ENCODE data around the gene SOX11.

Gene SOX11

GRCh38 chr2:5697562-5697961 lies 5.4 kb downstream of the SOX11 start:
- Histone ChIP-seq H3K9me3 (no peaks in the 10 kb centered on the region), H3K4me3 (ENCODE audit: low read depth in 1 of 2, low read length in 1 of 2) (no peak overlapping the region), H3K27ac (no peak overlapping the region), H3K36me3 (no peaks in the 10 kb centered on the region), H3K27me3 (peaks cover 86% of the 10 kb centered on the region), H3K4me1 (ENCODE audit: control insufficient read depth in 1 of 2, insufficient read depth in 1 of 2, low read depth in 1 of 2, low read length in 1 of 2) (no peaks in the 10 kb centered on the region)
- TF ChIP-seq, protein P1, sequence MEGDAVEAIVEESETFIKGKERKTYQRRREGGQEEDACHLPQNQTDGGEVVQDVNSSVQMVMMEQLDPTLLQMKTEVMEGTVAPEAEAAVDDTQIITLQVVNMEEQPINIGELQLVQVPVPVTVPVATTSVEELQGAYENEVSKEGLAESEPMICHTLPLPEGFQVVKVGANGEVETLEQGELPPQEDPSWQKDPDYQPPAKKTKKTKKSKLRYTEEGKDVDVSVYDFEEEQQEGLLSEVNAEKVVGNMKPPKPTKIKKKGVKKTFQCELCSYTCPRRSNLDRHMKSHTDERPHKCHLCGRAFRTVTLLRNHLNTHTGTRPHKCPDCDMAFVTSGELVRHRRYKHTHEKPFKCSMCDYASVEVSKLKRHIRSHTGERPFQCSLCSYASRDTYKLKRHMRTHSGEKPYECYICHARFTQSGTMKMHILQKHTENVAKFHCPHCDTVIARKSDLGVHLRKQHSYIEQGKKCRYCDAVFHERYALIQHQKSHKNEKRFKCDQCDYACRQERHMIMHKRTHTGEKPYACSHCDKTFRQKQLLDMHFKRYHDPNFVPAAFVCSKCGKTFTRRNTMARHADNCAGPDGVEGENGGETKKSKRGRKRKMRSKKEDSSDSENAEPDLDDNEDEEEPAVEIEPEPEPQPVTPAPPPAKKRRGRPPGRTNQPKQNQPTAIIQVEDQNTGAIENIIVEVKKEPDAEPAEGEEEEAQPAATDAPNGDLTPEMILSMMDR (IDR thresholded peaks at IDR 0.05) = no peak

DNA sequence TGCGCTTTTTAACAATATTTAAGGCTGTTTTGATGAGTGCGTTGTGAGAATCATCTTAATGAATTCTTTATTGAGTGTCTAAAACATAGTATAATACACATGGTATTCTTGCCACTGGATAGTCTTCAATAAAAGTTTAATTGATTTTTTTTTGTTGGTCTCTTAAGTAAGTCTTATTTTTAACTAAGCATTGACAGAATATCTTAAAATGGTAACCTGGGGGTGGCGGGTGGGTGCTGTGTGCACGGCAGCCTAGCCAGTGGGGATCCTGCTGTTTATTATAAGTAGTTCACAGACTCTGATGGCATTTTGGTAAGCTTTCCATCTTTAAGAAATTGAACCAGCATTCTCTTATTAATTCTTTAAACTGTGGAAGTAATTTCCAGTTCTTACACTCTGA lies 6.0 kb downstream of the SOX11 start:
- H3K27me3 ChIP-seq = peaks cover 85% of the 10 kb centered on the region
- TF ChIP-seq, protein P1 (IDR thresholded peaks at IDR 0.05) = no peak
- no peaks in the 10 kb centered on the region for H3K36me3 ChIP-seq
- H3K9me3 ChIP-seq = no peaks in the 10 kb centered on the region
- H3K4me1 ChIP-seq (ENCODE audit: control insufficient read depth in 1 of 2, insufficient read depth in 1 of 2, low read depth in 1 of 2, low read length in 1 of 2) = no peaks in the 10 kb centered on the region
- no peak overlapping the region for H3K4me3 ChIP-seq (ENCODE audit: low read depth in 1 of 2, low read length in 1 of 2)
- no peak overlapping the region for H3K27ac ChIP-seq

- TF ChIP-seq, protein P1 (IDR thresholded peaks at IDR 0.05) = no peak
- Histone ChIP-seq H3K4me3 (ENCODE audit: low read depth in 1 of 2, low read length in 1 of 2) (no peak overlapping the region), H3K9me3 (no peaks in the 10 kb centered on the region), H3K36me3 (no peaks in the 10 kb centered on the region), H3K4me1 (ENCODE audit: control insufficient read depth in 1 of 2, insufficient read depth in 1 of 2, low read depth in 1 of 2, low read length in 1 of 2) (no peaks in the 10 kb centered on the region), H3K27me3 (peaks cover 68% of the 10 kb centered on the region), H3K27ac (no peak overlapping the region)
Observed at GRCh38 chr2:5699963-5700362, 7.8 kb downstream of the SOX11 start.

DNA sequence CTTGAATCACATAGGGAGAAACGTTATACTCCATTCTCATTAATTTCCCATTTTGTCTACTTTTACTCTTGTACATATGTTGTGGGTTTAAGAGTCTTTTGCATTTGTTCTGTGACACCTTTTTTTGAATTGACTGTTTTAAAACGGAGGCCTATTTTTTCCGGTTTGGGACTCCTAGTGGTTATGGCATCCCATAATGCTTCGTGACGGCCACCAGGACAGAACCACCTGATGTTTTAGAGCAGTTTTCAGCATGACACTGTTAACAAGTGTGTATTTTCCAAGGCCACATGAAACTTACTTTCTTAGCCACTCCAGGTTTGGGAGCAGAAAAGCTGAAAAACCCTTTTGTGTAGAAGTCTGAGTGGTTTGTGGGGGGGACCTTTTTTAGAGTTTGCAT lies 8.4 kb downstream of the SOX11 start:
- H3K36me3 ChIP-seq = no peaks in the 10 kb centered on the region
- H3K9me3 ChIP-seq = no peaks in the 10 kb centered on the region
- no peak overlapping the region for H3K27ac ChIP-seq
- no peaks in the 10 kb centered on the region for H3K4me1 ChIP-seq (ENCODE audit: control insufficient read depth in 1 of 2, insufficient read depth in 1 of 2, low read depth in 1 of 2, low read length in 1 of 2)
- H3K4me3 ChIP-seq (ENCODE audit: low read depth in 1 of 2, low read length in 1 of 2) = no peak overlapping the region
- peaks cover 62% of the 10 kb centered on the region for H3K27me3 ChIP-seq
- TF ChIP-seq, protein P1 (IDR thresholded peaks at IDR 0.05) = no peak

DNA sequence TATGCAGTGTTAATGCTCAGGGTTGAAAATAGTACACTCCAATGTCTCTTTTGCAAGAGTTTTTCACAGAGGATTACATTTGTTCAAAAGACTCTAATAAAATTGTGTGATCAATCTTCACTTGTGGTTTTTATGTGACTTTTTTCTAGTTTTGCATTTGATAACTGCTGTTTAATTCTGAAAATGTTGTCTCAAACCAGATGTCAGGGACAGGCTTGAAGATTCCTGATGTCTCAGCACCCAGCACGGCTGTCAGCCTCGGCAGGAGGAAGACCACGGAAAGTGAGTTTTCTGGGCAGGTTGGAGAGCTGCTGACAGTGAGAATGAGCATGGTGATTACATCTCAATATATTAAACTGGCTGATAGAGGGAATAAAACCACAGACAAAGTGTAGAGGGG lies 9.1 kb downstream of the SOX11 start:
- TF ChIP-seq, protein P1 (IDR thresholded peaks at IDR 0.05) = no peak
- no peaks in the 10 kb centered on the region for H3K9me3 ChIP-seq
- H3K27ac ChIP-seq = no peak overlapping the region
- H3K4me1 ChIP-seq (ENCODE audit: control insufficient read depth in 1 of 2, insufficient read depth in 1 of 2, low read depth in 1 of 2, low read length in 1 of 2) = no peaks in the 10 kb centered on the region
- peaks cover 55% of the 10 kb centered on the region for H3K27me3 ChIP-seq
- no peaks in the 10 kb centered on the region for H3K36me3 ChIP-seq
- no peak overlapping the region for H3K4me3 ChIP-seq (ENCODE audit: low read depth in 1 of 2, low read length in 1 of 2)

GRCh38 chr2:5703166-5703565 lies 11.0 kb downstream of the SOX11 start:
- H3K36me3 ChIP-seq = no peaks in the 10 kb centered on the region
- H3K27ac ChIP-seq = no peak overlapping the region
- H3K9me3 ChIP-seq = no peaks in the 10 kb centered on the region
- TF ChIP-seq, protein P1 (IDR thresholded peaks at IDR 0.05) = no peak
- no peaks in the 10 kb centered on the region for H3K4me1 ChIP-seq (ENCODE audit: control insufficient read depth in 1 of 2, insufficient read depth in 1 of 2, low read depth in 1 of 2, low read length in 1 of 2)
- H3K27me3 ChIP-seq = peaks cover 36% of the 10 kb centered on the region
- H3K4me3 ChIP-seq (ENCODE audit: low read depth in 1 of 2, low read length in 1 of 2) = no peak overlapping the region

All from neutrophil (primary cell).